ENCODE data around the gene BCAS3.

DNA sequence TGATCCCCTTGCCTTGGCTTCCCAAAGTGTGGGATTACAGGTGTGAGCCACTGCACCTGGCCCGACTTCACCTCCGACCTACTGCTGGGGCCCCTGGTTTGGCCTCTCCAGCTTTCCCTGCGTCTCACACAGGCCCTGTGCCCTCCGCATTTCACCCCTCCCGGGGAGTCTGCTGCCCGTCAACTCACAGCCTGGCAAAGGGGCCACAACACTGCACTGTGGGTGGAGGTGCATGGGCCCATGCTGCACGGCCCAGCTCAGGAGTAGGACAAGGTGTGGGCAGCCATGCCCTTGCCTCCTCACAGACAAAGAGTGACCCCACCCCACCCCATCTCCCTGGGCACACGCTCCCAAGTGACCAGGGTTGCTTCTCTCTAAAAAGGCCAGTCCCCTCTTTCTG, 709.4 kb downstream of the BCAS3 start:
- TF ChIP-seq FOXK2 (IDR thresholded peaks at IDR 0.05): no peak
- TF ChIP-seq, protein P1, sequence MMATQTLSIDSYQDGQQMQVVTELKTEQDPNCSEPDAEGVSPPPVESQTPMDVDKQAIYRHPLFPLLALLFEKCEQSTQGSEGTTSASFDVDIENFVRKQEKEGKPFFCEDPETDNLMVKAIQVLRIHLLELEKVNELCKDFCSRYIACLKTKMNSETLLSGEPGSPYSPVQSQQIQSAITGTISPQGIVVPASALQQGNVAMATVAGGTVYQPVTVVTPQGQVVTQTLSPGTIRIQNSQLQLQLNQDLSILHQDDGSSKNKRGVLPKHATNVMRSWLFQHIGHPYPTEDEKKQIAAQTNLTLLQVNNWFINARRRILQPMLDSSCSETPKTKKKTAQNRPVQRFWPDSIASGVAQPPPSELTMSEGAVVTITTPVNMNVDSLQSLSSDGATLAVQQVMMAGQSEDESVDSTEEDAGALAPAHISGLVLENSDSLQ (IDR thresholded peaks at IDR 0.05): no peak
- TF ChIP-seq TARDBP (IDR thresholded peaks at IDR 0.05): no peak
- no peak for TF ChIP-seq L3MBTL2 (conservative IDR thresholded peaks at IDR 0.05)
- no peak for TF ChIP-seq FOXA1 (IDR thresholded peaks at IDR 0.05)
- no peak for TF ChIP-seq ARNT (IDR thresholded peaks at IDR 0.05)
- no peak for TF ChIP-seq CTBP1 (IDR thresholded peaks at IDR 0.05; ENCODE audit: borderline replicate concordance)
- no peak for TF ChIP-seq BHLHE40 (IDR thresholded peaks at IDR 0.05; ENCODE audit: borderline replicate concordance)
- no peak for TF ChIP-seq SP1 (IDR thresholded peaks at IDR 0.05)
- TF ChIP-seq FOXM1 (IDR thresholded peaks at IDR 0.05; ENCODE audit: borderline replicate concordance): no peak
- no peak for TF ChIP-seq ZNF384 (IDR thresholded peaks at IDR 0.05)
- no peak for TF ChIP-seq ELF4 (IDR thresholded peaks at IDR 0.05)
- no peak for TF ChIP-seq HDGF (IDR thresholded peaks at IDR 0.05; ENCODE audit: borderline replicate concordance)
